ENCODE measurements around the gene LEKR1.

Gene LEKR1

DNA sequence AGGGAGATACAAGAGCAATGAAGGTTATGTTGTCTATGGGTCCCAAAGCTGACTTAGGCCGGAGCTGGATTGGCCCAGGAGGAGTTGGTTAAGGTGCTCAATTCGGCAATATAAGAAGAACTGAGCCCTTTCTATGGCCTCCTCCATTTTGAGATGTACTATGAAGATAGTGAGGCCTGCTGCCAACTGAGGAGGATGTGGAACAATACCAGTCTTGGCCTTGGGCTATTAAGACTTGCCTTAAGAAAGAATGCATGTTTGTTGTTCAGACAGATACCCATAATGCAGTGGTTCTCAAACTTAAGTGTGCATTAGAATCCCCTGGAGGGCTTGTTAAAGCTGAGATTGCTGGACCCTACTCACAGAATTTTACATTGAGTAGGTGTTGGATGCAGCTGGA lies 24.4 kb upstream of the LEKR1 start:
- H3K36me3 ChIP-seq: no peaks in the 10 kb centered on the region
- H3K4me3 ChIP-seq (ENCODE audit: low read depth, low read length): no peak overlapping the region
- TF ChIP-seq, protein P1, sequence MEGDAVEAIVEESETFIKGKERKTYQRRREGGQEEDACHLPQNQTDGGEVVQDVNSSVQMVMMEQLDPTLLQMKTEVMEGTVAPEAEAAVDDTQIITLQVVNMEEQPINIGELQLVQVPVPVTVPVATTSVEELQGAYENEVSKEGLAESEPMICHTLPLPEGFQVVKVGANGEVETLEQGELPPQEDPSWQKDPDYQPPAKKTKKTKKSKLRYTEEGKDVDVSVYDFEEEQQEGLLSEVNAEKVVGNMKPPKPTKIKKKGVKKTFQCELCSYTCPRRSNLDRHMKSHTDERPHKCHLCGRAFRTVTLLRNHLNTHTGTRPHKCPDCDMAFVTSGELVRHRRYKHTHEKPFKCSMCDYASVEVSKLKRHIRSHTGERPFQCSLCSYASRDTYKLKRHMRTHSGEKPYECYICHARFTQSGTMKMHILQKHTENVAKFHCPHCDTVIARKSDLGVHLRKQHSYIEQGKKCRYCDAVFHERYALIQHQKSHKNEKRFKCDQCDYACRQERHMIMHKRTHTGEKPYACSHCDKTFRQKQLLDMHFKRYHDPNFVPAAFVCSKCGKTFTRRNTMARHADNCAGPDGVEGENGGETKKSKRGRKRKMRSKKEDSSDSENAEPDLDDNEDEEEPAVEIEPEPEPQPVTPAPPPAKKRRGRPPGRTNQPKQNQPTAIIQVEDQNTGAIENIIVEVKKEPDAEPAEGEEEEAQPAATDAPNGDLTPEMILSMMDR (IDR thresholded peaks at IDR 0.05; ENCODE audit: low read depth, low read length): no peak
- no peak for DNase-seq
- H3K27me3 ChIP-seq (ENCODE audit: insufficient read depth, low read depth, severe bottlenecking): no peaks in the 10 kb centered on the region
- H3K9me3 ChIP-seq (ENCODE audit: severe bottlenecking): peaks cover 4% of the 10 kb centered on the region
- no peak overlapping the region for H3K27ac ChIP-seq

DNA sequence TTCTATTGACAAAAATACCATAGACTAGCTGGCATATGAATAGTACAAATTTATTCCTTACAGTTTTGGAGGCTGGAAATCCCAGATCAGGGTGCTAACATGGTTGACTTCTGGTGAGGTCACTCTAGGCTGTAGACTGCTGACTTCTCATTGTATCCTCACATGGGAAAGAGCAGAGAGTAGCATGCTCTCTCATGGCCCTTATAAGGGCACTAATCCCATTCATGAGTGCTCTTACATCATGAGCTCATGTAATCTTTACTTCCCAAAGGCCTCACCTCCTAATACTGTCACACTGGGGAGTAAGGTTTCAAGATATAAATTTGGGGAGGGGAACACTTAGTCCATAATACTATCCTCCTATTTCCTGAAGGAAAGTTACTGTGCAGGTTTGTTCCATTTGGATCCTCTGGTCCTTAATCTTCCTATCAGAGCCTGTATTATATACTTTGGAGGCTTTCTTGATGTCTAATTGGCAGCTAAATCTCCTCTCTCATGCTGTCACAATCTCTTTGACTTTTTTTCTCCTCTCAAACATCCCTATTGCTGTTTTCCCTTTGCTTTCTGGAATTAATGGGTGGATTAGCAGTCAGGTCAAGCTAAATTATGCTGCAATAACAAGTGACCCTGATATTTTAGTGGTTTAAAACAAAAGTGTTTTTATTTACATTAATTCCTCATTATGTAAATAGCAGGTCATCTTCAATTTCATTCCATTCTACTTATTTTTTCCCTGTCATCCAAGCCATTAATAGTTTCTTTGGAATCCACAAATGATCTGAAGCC lies 23.1 kb upstream of the LEKR1 start:
- Histone ChIP-seq H3K27ac (no peak overlapping the region), H3K4me3 (ENCODE audit: low read depth, low read length) (no peak overlapping the region), H3K9me3 (ENCODE audit: severe bottlenecking) (peaks cover 4% of the 10 kb centered on the region), H3K36me3 (no peaks in the 10 kb centered on the region), H3K27me3 (ENCODE audit: insufficient read depth, low read depth, severe bottlenecking) (no peaks in the 10 kb centered on the region)
- no peak for DNase-seq
- TF ChIP-seq, protein P1 (IDR thresholded peaks at IDR 0.05; ENCODE audit: low read depth, low read length): no peak

DNA sequence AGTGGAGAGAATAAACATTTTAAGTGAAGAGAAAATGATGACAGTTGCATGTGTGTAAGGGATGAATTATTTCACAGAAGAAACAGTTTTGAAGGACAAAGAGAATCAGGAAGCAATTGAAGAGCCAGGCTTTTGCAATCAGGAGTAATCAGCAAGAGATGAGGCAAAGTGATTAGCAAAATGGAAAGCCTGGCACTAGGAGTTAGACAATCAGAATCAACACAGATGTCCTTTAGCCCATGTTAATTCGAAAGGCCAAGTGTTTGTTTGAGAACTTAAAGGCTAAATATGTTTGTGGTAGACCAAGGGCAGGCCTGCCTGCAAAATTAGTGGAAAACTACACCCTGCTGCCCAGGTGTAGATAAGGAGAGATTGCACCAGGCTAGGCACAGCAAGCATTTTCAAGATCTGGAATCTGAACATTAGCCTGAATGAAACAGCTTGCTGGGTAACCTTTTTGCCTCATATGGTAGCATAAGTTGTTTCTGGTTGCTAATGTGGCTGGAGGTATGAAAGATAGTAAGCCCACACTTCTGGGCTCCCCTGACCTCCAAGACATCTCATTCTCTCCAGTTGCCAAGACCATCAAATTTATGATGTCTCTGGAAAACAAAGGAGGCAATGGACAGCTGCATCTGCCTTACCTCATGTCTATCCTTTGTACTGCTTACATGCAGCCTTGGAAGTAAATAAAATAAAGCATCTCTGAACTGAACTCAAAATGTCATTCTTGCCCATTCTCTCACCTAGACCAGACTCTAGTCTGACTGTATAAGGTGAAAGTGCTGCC lies 22.0 kb upstream of the LEKR1 start:
- DNase-seq: no peak
- no peak overlapping the region for H3K27ac ChIP-seq
- TF ChIP-seq, protein P1 (IDR thresholded peaks at IDR 0.05; ENCODE audit: low read depth, low read length): no peak
- H3K27me3 ChIP-seq (ENCODE audit: insufficient read depth, low read depth, severe bottlenecking): no peaks in the 10 kb centered on the region
- H3K4me3 ChIP-seq (ENCODE audit: low read depth, low read length): no peak overlapping the region
- peaks cover 4% of the 10 kb centered on the region for H3K9me3 ChIP-seq (ENCODE audit: severe bottlenecking)
- H3K36me3 ChIP-seq: no peaks in the 10 kb centered on the region

DNA sequence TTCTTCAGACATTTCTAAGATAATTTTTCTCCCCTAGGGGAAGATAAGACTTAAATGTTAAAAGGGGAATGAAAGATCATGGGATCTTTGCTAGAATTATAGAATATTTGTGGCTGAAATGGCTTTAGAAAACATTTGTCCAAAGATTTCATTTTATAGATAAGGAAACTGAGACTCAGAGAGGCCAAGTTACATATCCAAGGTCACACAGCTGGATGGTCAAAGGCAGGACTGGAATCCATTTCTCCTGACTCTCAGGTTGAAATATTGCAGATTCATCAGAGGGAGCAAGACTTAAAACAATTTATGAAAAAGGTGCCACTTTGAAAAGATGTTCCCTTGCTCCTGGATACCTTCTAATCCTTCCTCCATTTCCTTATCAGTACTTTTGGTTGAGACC lies 19.5 kb upstream of the LEKR1 start:
- Histone ChIP-seq H3K4me3 (ENCODE audit: low read depth, low read length) (no peak overlapping the region), H3K36me3 (no peaks in the 10 kb centered on the region), H3K9me3 (ENCODE audit: severe bottlenecking) (peaks cover 4% of the 10 kb centered on the region), H3K27ac (no peak overlapping the region), H3K27me3 (ENCODE audit: insufficient read depth, low read depth, severe bottlenecking) (no peaks in the 10 kb centered on the region)
- DNase-seq: no peak
- TF ChIP-seq, protein P1 (IDR thresholded peaks at IDR 0.05; ENCODE audit: low read depth, low read length): no peak

DNA sequence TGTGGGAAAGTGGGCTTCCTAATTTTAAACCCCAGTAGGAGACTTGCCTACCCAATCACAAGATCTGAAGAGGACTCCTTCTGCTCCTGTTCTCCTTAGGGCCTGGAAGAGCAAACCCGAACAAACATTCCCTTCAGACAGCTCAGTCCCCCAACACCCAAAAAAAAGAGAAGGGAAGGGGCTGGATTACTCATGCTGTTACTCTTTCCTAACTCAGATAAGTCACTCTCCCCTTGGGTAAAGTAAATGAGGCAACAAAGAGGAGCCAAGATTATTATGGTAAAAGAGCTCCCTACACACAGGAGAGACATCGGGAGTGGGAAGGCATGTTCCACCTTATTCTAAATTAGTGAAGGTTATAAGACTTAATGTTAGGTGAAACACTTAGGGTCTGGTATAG lies 18.1 kb upstream of the LEKR1 start:
- Histone ChIP-seq H3K9me3 (ENCODE audit: severe bottlenecking) (peaks cover 4% of the 10 kb centered on the region), H3K27me3 (ENCODE audit: insufficient read depth, low read depth, severe bottlenecking) (no peaks in the 10 kb centered on the region), H3K4me3 (ENCODE audit: low read depth, low read length) (no peak overlapping the region), H3K36me3 (no peaks in the 10 kb centered on the region), H3K27ac (no peak overlapping the region)
- TF ChIP-seq, protein P1 (IDR thresholded peaks at IDR 0.05; ENCODE audit: low read depth, low read length): no peak
- DNase-seq: no peak

Data from WERI-Rb-1 (cell line).